ENCODE measurements around the gene TSPYL2.

TSPYL2 gene

GRCh38 chrX:53080628-53081580 is 1.3 kb upstream of the TSPYL2 start:
- DNase-seq = no peak

DNA sequence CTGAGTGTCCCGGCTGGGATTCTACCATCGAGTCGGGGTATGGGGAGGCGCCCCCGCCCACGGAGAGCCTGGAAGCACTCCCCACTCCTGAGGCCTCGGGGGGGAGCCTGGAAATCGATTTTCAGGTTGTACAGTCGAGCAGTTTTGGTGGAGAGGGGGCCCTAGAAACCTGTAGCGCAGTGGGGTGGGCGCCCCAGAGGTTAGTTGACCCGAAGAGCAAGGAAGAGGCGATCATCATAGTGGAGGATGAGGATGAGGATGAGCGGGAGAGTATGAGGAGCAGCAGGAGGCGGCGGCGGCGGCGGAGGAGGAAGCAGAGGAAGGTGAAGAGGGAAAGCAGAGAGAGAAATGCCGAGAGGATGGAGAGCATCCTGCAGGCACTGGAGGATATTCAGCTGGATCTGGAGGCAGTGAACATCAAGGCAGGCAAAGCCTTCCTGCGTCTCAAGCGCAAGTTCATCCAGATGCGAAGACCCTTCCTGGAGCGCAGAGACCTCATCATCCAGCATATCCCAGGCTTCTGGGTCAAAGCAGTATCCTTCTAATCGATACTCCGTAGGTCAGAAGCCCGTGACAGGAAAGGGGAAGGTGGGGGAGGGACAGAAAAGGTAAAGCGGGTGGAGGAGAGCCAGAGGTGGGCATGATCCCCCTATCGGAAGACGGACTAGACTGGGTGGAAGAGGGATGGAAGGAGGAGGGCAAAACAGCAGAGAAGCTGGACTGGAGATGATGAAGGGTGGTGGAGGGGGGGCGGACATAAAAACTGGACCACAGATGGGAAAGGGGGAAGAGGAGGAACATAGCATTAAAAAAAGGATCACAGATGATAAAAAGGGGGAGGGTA is 828 bp downstream of the TSPYL2 start:
- no peak for DNase-seq

DNA sequence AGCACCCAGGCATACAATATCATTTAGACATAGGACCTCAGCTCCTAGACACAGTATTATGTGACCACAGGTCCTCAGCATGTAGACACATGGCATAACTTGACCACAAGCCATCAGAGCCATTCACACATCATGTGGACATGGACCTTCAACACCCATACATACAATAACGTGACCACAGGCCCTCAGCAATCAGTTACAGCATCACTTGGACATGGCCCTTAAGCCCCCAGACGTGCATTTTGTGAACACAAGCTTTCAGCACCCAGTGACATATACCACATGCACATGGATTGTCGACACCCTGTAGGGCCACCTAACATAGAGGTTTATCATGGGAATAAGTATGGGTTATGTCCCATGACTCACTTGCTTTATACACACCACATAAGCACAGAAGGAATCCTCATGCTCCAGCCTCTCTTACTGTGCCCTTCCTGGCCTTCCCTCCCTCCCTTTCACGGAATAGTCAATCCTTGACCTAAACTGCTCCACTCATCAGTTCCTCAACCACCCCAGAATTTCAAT is 1.9 kb downstream of the TSPYL2 start:
- DNase-seq = no peak

DNA sequence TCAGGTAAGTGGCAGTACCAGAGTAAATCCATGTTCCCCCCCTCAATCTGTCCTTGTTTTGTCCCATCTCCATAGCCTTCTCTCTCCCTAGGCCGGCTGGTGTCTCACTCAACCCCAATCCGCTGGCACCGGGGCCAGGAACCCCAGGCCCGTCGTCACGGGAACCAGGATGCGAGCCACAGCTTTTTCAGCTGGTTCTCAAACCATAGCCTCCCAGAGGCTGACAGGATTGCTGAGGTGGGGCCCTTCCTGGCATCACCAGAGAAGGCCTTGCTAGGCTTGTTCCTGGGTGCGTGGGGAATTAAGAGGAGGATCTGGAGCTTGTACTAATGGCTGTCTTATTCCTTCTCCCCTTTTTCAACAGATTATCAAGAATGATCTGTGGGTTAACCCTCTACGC is 2.7 kb downstream of the TSPYL2 start:
- no peak for DNase-seq

GRCh38 chrX:53085661-53086229 is 3.6 kb downstream of the TSPYL2 start:
- DNase-seq = no peak

GRCh38 chrX:53086464-53086863 is 4.3 kb downstream of the TSPYL2 start:
- DNase-seq = no peak

GRCh38 chrX:53087388-53087831 is 5.2 kb downstream of the TSPYL2 start:
- no peak for DNase-seq

- peak; percentile 56 for DNase-seq
Measured at GRCh38 chrX:53088136-53088974, 6.2 kb downstream of the TSPYL2 start.

- DNase-seq = peak; percentile 5
Measured at GRCh38 chrX:53089224-53089842, 7.2 kb downstream of the TSPYL2 start.

- peak; percentile 48 for DNase-seq
Measured at GRCh38 chrX:53089925-53090324, 7.8 kb downstream of the TSPYL2 start.

DNA sequence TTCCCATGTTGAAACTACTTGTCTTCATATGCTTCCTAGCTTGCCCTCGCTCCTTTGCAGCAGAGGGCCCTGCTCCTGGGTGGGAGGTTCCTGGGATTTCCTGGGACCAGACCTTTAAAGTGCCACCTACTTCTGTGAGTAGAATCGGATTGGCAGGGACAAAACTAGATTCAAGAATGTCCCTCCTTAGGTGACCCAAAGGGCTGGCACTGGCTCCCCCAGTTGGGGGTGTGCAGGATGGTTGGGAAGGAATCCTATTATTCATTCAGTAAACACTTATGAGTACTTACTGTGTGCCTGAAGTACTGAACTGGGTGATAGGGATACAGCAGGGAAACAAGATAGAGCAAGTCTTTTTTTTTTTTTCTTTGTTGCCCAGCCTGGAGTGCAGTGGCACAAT is 9.2 kb downstream of the TSPYL2 start:
- no peak for DNase-seq

DNA sequence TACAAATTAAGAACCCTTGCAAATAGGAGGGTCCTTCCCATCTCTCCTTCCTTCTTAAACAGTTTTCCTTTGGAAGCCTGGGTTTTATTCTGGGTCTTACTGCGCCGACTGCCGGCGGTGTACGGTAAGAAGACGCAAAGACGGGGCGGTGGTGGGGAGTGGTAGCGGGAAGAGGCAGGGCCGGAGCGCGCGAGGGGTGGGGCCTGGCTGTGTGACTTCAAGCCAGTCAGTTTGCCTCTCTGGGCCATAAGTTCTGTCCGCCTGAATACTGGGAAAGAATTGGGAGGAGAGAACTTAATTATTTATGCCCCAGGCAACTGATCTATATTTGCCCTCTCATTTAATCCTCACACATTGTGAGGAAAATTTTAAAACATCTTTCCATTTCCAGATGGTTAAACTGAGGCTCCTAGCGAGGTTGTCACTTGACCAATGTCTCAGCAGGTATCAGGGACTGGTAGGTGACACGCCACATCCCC is 11.0 kb downstream of the TSPYL2 start:
- peak; percentile 44 for DNase-seq

DNA sequence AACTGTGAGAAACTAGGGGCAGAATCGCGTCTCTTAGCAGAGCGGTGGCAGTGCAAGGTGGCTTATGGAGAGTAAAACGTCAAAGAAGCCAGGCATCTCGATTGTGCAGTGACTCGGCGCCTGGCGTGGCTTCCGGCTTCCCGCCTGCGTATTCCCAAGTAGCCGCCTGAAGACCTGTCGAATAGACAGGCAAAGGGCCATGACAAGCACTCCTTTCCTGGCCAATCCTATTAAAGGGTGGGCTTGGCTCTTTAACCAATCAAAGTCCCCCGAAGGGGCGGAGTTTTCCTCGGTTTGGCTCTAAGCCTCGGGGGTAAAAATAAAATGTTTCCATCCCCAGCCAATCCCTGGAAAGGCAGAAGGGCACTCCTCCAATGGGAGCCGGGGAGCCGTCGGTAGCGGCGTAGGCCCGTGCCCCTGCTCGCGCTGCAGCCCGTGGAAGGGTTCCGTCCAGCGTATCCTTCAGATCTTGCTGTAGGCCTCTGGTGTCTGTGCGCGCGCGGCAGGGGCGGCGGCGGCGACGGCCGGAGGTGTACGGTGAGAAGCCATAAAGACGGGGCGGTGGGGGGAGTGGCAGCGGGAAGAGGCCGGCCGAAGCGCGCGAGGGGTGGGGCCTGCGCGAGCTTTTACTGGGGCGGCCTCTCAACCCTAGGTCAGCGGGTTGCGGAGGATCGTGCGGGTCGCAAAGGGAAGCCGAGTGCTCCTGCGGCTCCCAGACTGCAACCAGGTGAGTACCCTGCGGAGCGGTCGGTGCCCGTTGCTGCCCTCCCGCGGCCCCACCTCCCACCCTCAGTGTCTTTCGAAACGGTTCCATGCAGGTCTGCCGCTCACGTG is 11.8 kb downstream of the TSPYL2 start, which contains the start of gene KANTR:
Gene KANTR (plus strand): TSS at position 395 of the 834 bp plus-strand sequence. CDS start 30,131 bp downstream, outside the sequence.
- peak; percentile 87 for DNase-seq

- no peak for DNase-seq
Measured at GRCh38 chrX:53094582-53094905, 12.4 kb downstream of the TSPYL2 start.

- no peak for DNase-seq
Measured at GRCh38 chrX:53095796-53096195, 13.6 kb downstream of the TSPYL2 start.

GRCh38 chrX:53114864-53115549 is 32.8 kb downstream of the TSPYL2 start:
- DNase-seq = no peak

- DNase-seq = no peak
Measured at GRCh38 chrX:53115550-53115874, 33.3 kb downstream of the TSPYL2 start.

- no peak for DNase-seq
Measured at GRCh38 chrX:53116101-53116500, 33.9 kb downstream of the TSPYL2 start.

- no peak for DNase-seq
Measured at GRCh38 chrX:53122013-53122412, 39.8 kb downstream of the TSPYL2 start.

GRCh38 chrX:53125506-53125905 is 43.3 kb downstream of the TSPYL2 start:
- no peak for DNase-seq
